ENCODE results near the gene ENO4. TPM values are rescaled to one million over a fixed set of nuclear protein-coding genes. Genes with fewer than 3 reads are reported as not detected.
A peak's percentile ranks its signal among the peaks of the same experiment; 100 is the strongest.

Gene ENO4
- total RNA-seq, 4 donors from 2014 or later, result 0.44 to 1.8 (median 1.2) TPM

DNA sequence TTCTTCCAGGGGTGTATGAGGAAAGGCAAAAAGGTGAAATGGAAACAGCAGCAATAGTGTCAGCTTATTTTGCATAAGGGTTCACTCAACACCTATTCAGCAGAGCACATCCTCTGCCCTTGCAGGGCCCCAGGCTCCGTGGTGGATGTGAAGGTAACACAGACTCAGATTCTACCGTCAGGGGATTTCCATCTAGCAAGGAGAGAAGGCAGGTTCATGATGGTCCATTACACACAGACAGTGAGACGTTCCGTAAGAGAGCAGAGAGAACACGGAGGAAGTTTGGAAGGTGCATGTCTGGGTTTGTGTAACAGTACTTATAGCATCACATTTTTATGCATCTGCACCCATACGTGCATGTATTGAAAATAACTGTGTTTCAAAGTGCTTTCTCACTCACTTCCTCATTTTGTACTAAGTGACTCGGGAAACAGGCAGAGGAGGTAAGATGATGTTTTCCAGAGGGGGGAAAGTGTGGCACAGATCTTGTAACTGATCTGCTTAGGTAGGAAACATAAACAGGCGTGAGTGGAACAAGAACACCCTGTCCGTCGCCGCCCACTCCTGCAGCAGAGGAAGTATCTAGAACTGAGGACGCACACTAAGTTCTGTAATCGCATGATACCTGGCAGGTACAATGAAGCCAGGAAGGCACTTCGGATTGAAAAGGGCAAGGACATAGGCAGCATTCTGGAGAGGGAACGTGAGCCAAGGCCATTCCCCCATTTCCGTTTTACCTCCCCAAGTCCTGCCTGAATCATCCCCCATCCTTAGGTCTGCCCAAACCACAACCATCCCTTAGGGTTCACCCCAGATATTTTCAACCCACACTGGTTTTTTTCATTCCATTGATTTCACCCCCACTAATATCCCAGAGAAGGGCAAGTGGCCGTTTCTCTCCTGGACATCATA is 1.0 kb upstream of the ENO4 start:
- Histone ChIP-seq H3K4me1 (peaks cover 8 to 10% of the 10 kb centered on the region in 2 donors), H3K27me3 (no peaks in the 10 kb centered on the region), H3K4me3 (replicated peaks in 1 of 3) (peak overlapping the region; percentile 12 to 50 (median 24)), H3K9me3 (no peaks in the 10 kb centered on the region), H3K36me3 (no peaks in the 10 kb centered on the region), H3K27ac (peak overlapping the region in 1 of 3 donors; percentile 63)
- WGBS, 2 donors, result 51 to 56% methylated on average over 17 of the region's 17 CpGs
- peak in 1 of 2 donors; percentile 5 for DNase-seq
- intact Hi-C loops (cut with DNase I), result no loop called here
- TF ChIP-seq, protein P1, sequence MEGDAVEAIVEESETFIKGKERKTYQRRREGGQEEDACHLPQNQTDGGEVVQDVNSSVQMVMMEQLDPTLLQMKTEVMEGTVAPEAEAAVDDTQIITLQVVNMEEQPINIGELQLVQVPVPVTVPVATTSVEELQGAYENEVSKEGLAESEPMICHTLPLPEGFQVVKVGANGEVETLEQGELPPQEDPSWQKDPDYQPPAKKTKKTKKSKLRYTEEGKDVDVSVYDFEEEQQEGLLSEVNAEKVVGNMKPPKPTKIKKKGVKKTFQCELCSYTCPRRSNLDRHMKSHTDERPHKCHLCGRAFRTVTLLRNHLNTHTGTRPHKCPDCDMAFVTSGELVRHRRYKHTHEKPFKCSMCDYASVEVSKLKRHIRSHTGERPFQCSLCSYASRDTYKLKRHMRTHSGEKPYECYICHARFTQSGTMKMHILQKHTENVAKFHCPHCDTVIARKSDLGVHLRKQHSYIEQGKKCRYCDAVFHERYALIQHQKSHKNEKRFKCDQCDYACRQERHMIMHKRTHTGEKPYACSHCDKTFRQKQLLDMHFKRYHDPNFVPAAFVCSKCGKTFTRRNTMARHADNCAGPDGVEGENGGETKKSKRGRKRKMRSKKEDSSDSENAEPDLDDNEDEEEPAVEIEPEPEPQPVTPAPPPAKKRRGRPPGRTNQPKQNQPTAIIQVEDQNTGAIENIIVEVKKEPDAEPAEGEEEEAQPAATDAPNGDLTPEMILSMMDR (IDR thresholded peaks at IDR 0.05), result no peak
- no peak for TF ChIP-seq POLR2A (IDR thresholded peaks at IDR 0.05)

DNA sequence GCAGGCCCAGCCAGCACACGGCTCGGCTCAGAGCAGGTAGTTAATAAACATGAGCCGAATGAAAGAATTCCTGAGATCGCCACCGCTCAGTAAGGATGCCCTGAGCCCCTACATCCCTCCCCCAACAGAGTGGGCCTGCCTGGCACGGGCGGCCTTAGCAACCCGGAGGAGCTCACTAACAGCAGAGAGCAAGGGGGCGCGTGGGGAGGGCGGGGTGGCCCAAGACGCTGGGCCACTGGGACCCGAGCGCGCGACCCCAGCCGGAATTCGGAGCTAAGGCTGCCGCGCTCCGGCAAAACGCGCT is 403 bp upstream of the ENO4 start:
- H3K4me1 ChIP-seq, result peaks cover 8 to 10% of the 10 kb centered on the region in 2 donors
- H3K9me3 ChIP-seq, result no peaks in the 10 kb centered on the region
- H3K27ac ChIP-seq, result peak overlapping the region in 2 of 3 donors; percentile 35 to 63
- 1% methylated on average over 7 to 18 of the region's 23 CpGs for WGBS, 2 donors
- H3K4me3 ChIP-seq (replicated peaks in 1 of 3), result peak overlapping the region; percentile 12 to 50 (median 24)
- intact Hi-C loops (cut with DNase I), result no loop called here
- no peaks in the 10 kb centered on the region for H3K36me3 ChIP-seq
- H3K27me3 ChIP-seq, result no peaks in the 10 kb centered on the region
- no peak for TF ChIP-seq POLR2A (IDR thresholded peaks at IDR 0.05)
- TF ChIP-seq, protein P1 (IDR thresholded peaks at IDR 0.05), result no peak
- DNase-seq, result peak; percentile 14 to 32

DNA sequence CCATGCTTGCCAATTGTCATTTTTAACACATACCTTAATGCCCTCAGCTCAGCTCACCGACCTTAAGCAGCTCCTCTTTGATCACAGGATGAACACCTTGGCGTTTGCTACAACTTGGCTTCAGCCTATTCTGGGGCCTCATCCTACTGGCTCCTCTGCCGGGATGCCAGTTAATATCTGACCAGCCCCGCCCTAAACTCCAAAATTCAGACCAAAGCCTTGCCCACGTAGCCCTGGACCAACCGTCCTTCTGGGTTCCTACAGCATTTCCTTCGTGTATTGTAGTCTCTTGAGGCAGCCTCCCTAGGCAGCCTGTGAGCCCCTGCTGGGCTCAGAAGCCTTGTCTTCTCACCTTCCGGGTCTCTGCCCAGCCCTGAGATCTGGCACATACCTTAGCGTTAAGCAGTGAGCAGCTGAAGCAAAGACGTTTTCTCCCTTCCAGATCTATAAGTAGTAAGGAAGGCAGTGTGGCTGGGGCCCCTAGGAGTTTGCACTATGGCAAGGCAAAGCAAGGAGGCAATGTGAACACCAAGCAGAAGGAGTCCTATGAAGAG is 836 bp downstream of the ENO4 start:
- TF ChIP-seq, protein P1 (IDR thresholded peaks at IDR 0.05), result no peak
- TF ChIP-seq POLR2A (IDR thresholded peaks at IDR 0.05), result no peak
- no peaks in the 10 kb centered on the region for H3K9me3 ChIP-seq
- no peak for DNase-seq
- no peaks in the 10 kb centered on the region for H3K27me3 ChIP-seq
- no peaks in the 10 kb centered on the region for H3K36me3 ChIP-seq
- 20 to 34% methylated on average over 10 of the region's 10 CpGs for WGBS, 2 donors
- intact Hi-C loops (cut with DNase I), result no loop called here
- peaks cover 8 to 10% of the 10 kb centered on the region in 2 donors for H3K4me1 ChIP-seq
- H3K4me3 ChIP-seq (replicated peaks in 1 of 3), result peak overlapping the region in 1 of 3 donors; percentile 50
- H3K27ac ChIP-seq, result peak overlapping the region; percentile 35 to 66 (median 63)

DNA sequence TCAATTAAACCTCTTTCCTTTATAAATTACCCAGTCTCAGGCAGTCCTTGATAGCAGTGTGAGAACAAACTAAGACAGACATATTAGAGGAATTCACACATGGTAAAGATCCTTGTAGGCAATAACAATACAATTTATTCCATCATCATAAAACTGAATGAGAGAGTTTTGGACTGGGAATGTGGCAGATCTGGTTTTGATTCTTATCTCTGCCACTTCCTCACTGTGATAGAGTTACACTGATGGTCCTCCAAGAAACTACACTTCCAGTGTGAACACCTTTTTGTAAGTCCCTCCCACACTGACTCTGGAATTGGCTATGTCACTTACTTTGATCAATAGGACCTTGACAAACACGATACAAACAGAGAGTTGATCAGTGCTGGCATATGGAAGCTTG is 2.9 kb downstream of the ENO4 start:
- H3K9me3 ChIP-seq, result no peaks in the 10 kb centered on the region
- no peak overlapping the region for H3K4me3 ChIP-seq (replicated peaks in 1 of 3)
- no peaks in the 10 kb centered on the region for H3K36me3 ChIP-seq
- no peaks in the 10 kb centered on the region for H3K27me3 ChIP-seq
- H3K27ac ChIP-seq, result no peak overlapping the region
- DNase-seq, result no peak
- TF ChIP-seq POLR2A (IDR thresholded peaks at IDR 0.05), result no peak
- TF ChIP-seq, protein P1 (IDR thresholded peaks at IDR 0.05), result no peak
- intact Hi-C loops (cut with DNase I), result no loop called here
- 64 to 82% methylated on average over 1 of the region's 1 CpG for WGBS, 2 donors
- H3K4me1 ChIP-seq, result peaks cover 8 to 10% of the 10 kb centered on the region in 2 donors

DNA sequence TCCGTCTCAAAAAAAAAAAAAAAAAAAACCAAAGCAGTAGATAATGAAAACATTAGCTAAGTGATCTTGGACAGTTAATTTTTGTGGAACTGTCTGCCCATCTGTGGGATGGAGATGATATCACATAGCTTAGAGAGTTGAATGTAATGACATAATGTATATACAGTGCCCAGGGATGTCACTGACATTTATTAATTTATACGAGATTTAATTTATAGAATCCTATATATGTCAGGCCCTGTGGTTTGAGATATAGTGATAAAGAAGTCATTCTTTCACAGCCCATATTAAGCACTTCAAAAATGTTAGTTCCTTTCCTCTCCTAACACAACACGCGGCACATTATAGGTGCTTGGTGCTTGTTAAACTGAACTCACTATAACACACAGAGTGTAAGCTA is 4.0 kb downstream of the ENO4 start:
- no peaks in the 10 kb centered on the region for H3K9me3 ChIP-seq
- no peak overlapping the region for H3K4me3 ChIP-seq (replicated peaks in 1 of 3)
- no peaks in the 10 kb centered on the region for H3K36me3 ChIP-seq
- peaks cover 5 to 10% of the 10 kb centered on the region in 2 donors for H3K4me1 ChIP-seq
- intact Hi-C loops (cut with DNase I), result no loop called here
- no peaks in the 10 kb centered on the region for H3K27me3 ChIP-seq
- WGBS, 2 donors, result 90 to 94% methylated on average over 4 of the region's 4 CpGs
- no peak for TF ChIP-seq POLR2A (IDR thresholded peaks at IDR 0.05)
- TF ChIP-seq, protein P1 (IDR thresholded peaks at IDR 0.05), result no peak
- no peak for DNase-seq
- no peak overlapping the region for H3K27ac ChIP-seq
